GM23338 (cell line): ENCODE measurements around the gene IL17C.

Experiments
- CTCF ChIP-seq, 2 experiments: fragments of 200-600 bp in 1 of 2; sonication (generic) in 1 of 2; conservative IDR thresholded peaks; 2 replicates each; pipeline versions ENCODE4 v1.5.1 to v1.6.1; 2016 to 2017; ENCODE audit warnings: antibody characterized with exemption in 2 of 2, low read depth in 2 of 2, mild to moderate bottlenecking in 2 of 2, moderate library complexity in 1 of 2
- EZH2 ChIP-seq: fragments of 200-600 bp; sonication (generic); IDR thresholded peaks from one replicate; pipeline ENCODE4 v1.8.0; 2017; ENCODE audit warnings: antibody characterized with exemption, mild to moderate bottlenecking, low read depth; ENCODE audit not compliant: unreplicated experiment
- EZH2phosphoT487 ChIP-seq: fragments of 200-600 bp; sonication (generic); IDR thresholded peaks from one replicate; pipeline ENCODE4 v1.8.1; 2018; ENCODE audit warnings: antibody characterized with exemption; ENCODE audit not compliant: unreplicated experiment
- POLR2AphosphoS5 ChIP-seq: IDR thresholded peaks from 2 replicates; pipeline ENCODE4 v1.6.1; 2016; ENCODE audit warnings: antibody characterized with exemption, low read depth

DNA sequence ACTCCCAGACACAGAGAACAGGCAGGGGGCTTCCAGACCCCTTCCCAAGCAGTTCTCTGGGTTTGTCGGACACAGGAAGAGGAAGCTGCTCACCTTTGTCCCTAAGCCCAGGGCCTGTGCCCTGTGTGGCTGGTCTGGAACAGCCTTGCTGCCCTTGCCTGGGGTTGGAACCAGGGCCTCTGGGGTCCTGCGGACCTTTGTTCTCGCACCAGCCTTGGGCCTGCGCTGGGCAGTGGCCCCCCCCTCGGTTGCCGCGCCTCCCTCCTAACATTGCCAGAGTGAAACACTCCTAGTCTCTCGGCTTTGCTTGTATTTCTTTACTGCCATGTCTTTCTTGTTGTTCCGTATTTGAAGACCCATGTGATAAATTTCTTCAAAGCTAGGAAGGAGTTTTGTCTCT lies 8.5 kb upstream of the IL17C start:
- no peak for TF ChIP-seq CTCF (conservative IDR thresholded peaks at IDR 0.05; ENCODE audit: low read depth in 2 of 2)
- no peak for TF ChIP-seq POLR2AphosphoS5
- no peak for TF ChIP-seq EZH2
- no peak for TF ChIP-seq EZH2phosphoT487
